ENCODE measurements around the gene UST. TPM values are rescaled to one million over a fixed set of nuclear protein-coding genes. Genes with fewer than 3 reads are reported as not detected.

UST gene
- polyA plus RNA-seq, 4 donors = 0.81 to 4.0 (median 1.4) TPM; not detected in 1

- 74 to 86% (median 78%) methylated on average over 5 of the region's 5 CpGs for WGBS, 3 donors
- peak overlapping the region in 1 of 3 donors; percentile 33 for H3K27ac ChIP-seq (ENCODE audit: low read depth in 1 of 3, low read length in 2 of 3)
- H3K36me3 ChIP-seq (ENCODE audit: control insufficient read depth in 3 of 3, insufficient read depth in 2 of 3, low read depth in 1 of 3, low read length in 3 of 3) = no peaks in the 10 kb centered on the region
- no peaks in the 10 kb centered on the region for H3K27me3 ChIP-seq (ENCODE audit: control insufficient read depth in 3 of 3, insufficient read depth in 3 of 3, low read length in 3 of 3)
- DNase-seq (peak in 1 of 2 donors; percentile 6), FAIRE-seq (no peak)
- peaks cover 0 to 4% of the 10 kb centered on the region in 2 donors for H3K9me3 ChIP-seq (ENCODE audit: control insufficient read depth in 2 of 2, insufficient read depth in 1 of 2, low read depth in 1 of 2, low read length in 1 of 2)
- no peak overlapping the region for H3K4me3 ChIP-seq (ENCODE audit: low read depth in 1 of 3, low read length in 3 of 3)
- H3K4me1 ChIP-seq (ENCODE audit: control insufficient read depth in 3 of 3, insufficient read depth in 2 of 3, low read depth in 1 of 3, low read length in 2 of 3) = no peaks in the 10 kb centered on the region
Measured at GRCh38 chr6:149108038-149108748, 361.4 kb downstream of the UST start.

- Histone ChIP-seq H3K27ac (ENCODE audit: low read depth in 1 of 3, low read length in 2 of 3) (no peak overlapping the region), H3K27me3 (ENCODE audit: control insufficient read depth in 3 of 3, insufficient read depth in 3 of 3, low read length in 3 of 3) (no peaks in the 10 kb centered on the region), H3K36me3 (ENCODE audit: control insufficient read depth in 3 of 3, insufficient read depth in 2 of 3, low read depth in 1 of 3, low read length in 3 of 3) (no peaks in the 10 kb centered on the region), H3K4me1 (ENCODE audit: control insufficient read depth in 3 of 3, insufficient read depth in 2 of 3, low read depth in 1 of 3, low read length in 2 of 3) (no peaks in the 10 kb centered on the region), H3K9me3 (ENCODE audit: control insufficient read depth in 2 of 2, insufficient read depth in 1 of 2, low read depth in 1 of 2, low read length in 1 of 2) (peaks cover 0 to 10% of the 10 kb centered on the region in 2 donors), H3K4me3 (ENCODE audit: low read depth in 1 of 3, low read length in 3 of 3) (no peak overlapping the region)
- WGBS, 3 donors = 71 to 90% (median 86%) methylated on average over 3 of the region's 3 CpGs
- no peak for DNase-seq
- no peak for FAIRE-seq
Measured at GRCh38 chr6:149108749-149109100, 361.9 kb downstream of the UST start.

GRCh38 chr6:149109397-149110070, 362.7 kb downstream of the UST start:
- Histone ChIP-seq H3K27me3 (ENCODE audit: control insufficient read depth in 3 of 3, insufficient read depth in 3 of 3, low read length in 3 of 3) (no peaks in the 10 kb centered on the region), H3K4me1 (ENCODE audit: control insufficient read depth in 3 of 3, insufficient read depth in 2 of 3, low read depth in 1 of 3, low read length in 2 of 3) (no peaks in the 10 kb centered on the region), H3K9me3 (ENCODE audit: control insufficient read depth in 2 of 2, insufficient read depth in 1 of 2, low read depth in 1 of 2, low read length in 1 of 2) (peaks cover 0 to 10% of the 10 kb centered on the region in 2 donors), H3K4me3 (ENCODE audit: low read depth in 1 of 3, low read length in 3 of 3) (no peak overlapping the region), H3K36me3 (ENCODE audit: control insufficient read depth in 3 of 3, insufficient read depth in 2 of 3, low read depth in 1 of 3, low read length in 3 of 3) (no peaks in the 10 kb centered on the region), H3K27ac (ENCODE audit: low read depth in 1 of 3, low read length in 2 of 3) (no peak overlapping the region)
- no peak for DNase-seq
- 72 to 89% (median 88%) methylated on average over 5 of the region's 5 CpGs for WGBS, 3 donors
- no peak for FAIRE-seq

GRCh38 chr6:149111556-149112115, 364.8 kb downstream of the UST start:
- WGBS, 3 donors = 76 to 83% (median 83%) methylated on average over 2 of the region's 2 CpGs
- Histone ChIP-seq H3K9me3 (ENCODE audit: control insufficient read depth in 2 of 2, insufficient read depth in 1 of 2, low read depth in 1 of 2, low read length in 1 of 2) (peaks cover 0 to 10% of the 10 kb centered on the region in 2 donors), H3K4me3 (ENCODE audit: low read depth in 1 of 3, low read length in 3 of 3) (no peak overlapping the region), H3K36me3 (ENCODE audit: control insufficient read depth in 3 of 3, insufficient read depth in 2 of 3, low read depth in 1 of 3, low read length in 3 of 3) (no peaks in the 10 kb centered on the region), H3K27me3 (ENCODE audit: control insufficient read depth in 3 of 3, insufficient read depth in 3 of 3, low read length in 3 of 3) (no peaks in the 10 kb centered on the region), H3K27ac (ENCODE audit: low read depth in 1 of 3, low read length in 2 of 3) (no peak overlapping the region), H3K4me1 (ENCODE audit: control insufficient read depth in 3 of 3, insufficient read depth in 2 of 3, low read depth in 1 of 3, low read length in 2 of 3) (no peaks in the 10 kb centered on the region)
- no peak for DNase-seq
- no peak for FAIRE-seq

- Histone ChIP-seq H3K36me3 (ENCODE audit: control insufficient read depth in 3 of 3, insufficient read depth in 2 of 3, low read depth in 1 of 3, low read length in 3 of 3) (no peaks in the 10 kb centered on the region), H3K9me3 (ENCODE audit: control insufficient read depth in 2 of 2, insufficient read depth in 1 of 2, low read depth in 1 of 2, low read length in 1 of 2) (peaks cover 0 to 10% of the 10 kb centered on the region in 2 donors), H3K27ac (ENCODE audit: low read depth in 1 of 3, low read length in 2 of 3) (no peak overlapping the region), H3K4me1 (ENCODE audit: control insufficient read depth in 3 of 3, insufficient read depth in 2 of 3, low read depth in 1 of 3, low read length in 2 of 3) (no peaks in the 10 kb centered on the region), H3K4me3 (ENCODE audit: low read depth in 1 of 3, low read length in 3 of 3) (no peak overlapping the region), H3K27me3 (ENCODE audit: control insufficient read depth in 3 of 3, insufficient read depth in 3 of 3, low read length in 3 of 3) (no peaks in the 10 kb centered on the region)
- 73 to 87% (median 77%) methylated on average over 2 of the region's 2 CpGs for WGBS, 3 donors
- DNase-seq (no peak), FAIRE-seq (no peak)
Measured at GRCh38 chr6:149112976-149113375, 366.1 kb downstream of the UST start.

- Histone ChIP-seq H3K4me3 (ENCODE audit: low read depth in 1 of 3, low read length in 3 of 3) (no peak overlapping the region), H3K36me3 (ENCODE audit: control insufficient read depth in 3 of 3, insufficient read depth in 2 of 3, low read depth in 1 of 3, low read length in 3 of 3) (no peaks in the 10 kb centered on the region), H3K27me3 (ENCODE audit: control insufficient read depth in 3 of 3, insufficient read depth in 3 of 3, low read length in 3 of 3) (peaks cover 0 to 4% (median 0%) of the 10 kb centered on the region in 3 donors), H3K4me1 (ENCODE audit: control insufficient read depth in 3 of 3, insufficient read depth in 2 of 3, low read depth in 1 of 3, low read length in 2 of 3) (no peaks in the 10 kb centered on the region), H3K27ac (ENCODE audit: low read depth in 1 of 3, low read length in 2 of 3) (no peak overlapping the region), H3K9me3 (ENCODE audit: control insufficient read depth in 2 of 2, insufficient read depth in 1 of 2, low read depth in 1 of 2, low read length in 1 of 2) (peaks cover 0 to 10% of the 10 kb centered on the region in 2 donors)
- DNase-seq = no peak
- FAIRE-seq = no peak
- WGBS, 3 donors = 83 to 94% (median 86%) methylated on average over 4 of the region's 4 CpGs
Measured at GRCh38 chr6:149114167-149114566, 367.3 kb downstream of the UST start.

GRCh38 chr6:149118737-149119653, 372.2 kb downstream of the UST start:
- no peak overlapping the region for H3K27ac ChIP-seq (ENCODE audit: low read depth in 1 of 3, low read length in 2 of 3)
- H3K4me3 ChIP-seq (ENCODE audit: low read depth in 1 of 3, low read length in 3 of 3) = no peak overlapping the region
- no peaks in the 10 kb centered on the region for H3K4me1 ChIP-seq (ENCODE audit: control insufficient read depth in 3 of 3, insufficient read depth in 2 of 3, low read depth in 1 of 3, low read length in 2 of 3)
- FAIRE-seq (no peak), DNase-seq (no peak)
- peaks cover 0 to 8% (median 0%) of the 10 kb centered on the region in 3 donors for H3K27me3 ChIP-seq (ENCODE audit: control insufficient read depth in 3 of 3, insufficient read depth in 3 of 3, low read length in 3 of 3)
- H3K36me3 ChIP-seq (ENCODE audit: control insufficient read depth in 3 of 3, insufficient read depth in 2 of 3, low read depth in 1 of 3, low read length in 3 of 3) = no peaks in the 10 kb centered on the region
- H3K9me3 ChIP-seq (ENCODE audit: control insufficient read depth in 2 of 2, insufficient read depth in 1 of 2, low read depth in 1 of 2, low read length in 1 of 2) = no peaks in the 10 kb centered on the region
- 67 to 79% (median 79%) methylated on average over 3 of the region's 3 CpGs for WGBS, 3 donors
